ENCODE data around the gene DEFB114. TPM values are rescaled to one million over a fixed set of nuclear protein-coding genes. Genes with fewer than 3 reads are reported as not detected.

The DEFB114 gene
- total RNA-seq, 1 donor from 2014 or later, result not detected

DNA sequence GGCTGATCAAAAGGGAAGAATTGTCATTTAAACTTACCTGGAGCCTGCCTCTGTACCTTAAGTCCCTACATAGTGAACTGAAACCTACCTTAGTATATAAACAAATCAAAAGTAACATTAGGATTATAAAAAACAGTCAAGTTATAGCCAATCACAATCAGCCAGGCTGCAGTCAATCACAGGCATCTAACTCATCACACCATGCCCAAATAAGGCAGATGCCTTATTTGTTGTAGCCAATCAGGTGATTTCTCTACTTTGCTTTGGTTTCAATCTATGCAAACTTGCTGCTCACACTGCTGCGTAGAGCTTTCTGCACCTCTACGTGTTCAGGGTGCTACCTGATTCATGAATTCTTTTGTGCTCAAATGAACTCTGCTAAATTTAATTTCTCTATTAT, 23.8 kb upstream of the DEFB114 start:
- DNase-seq (ENCODE audit: low spot score), result no peak
- Mint-ChIP-seq H3K4me3 (ENCODE audit: unreplicated experiment) (no peak overlapping the region), H3K9me3 (ENCODE audit: low read depth) (no peaks in the 10 kb centered on the region), H3K4me1 (ENCODE audit: low read depth) (no peaks in the 10 kb centered on the region), H3K36me3 (ENCODE audit: low read depth) (no peaks in the 10 kb centered on the region), H3K27ac (ENCODE audit: unreplicated experiment) (no peak overlapping the region), H3K27me3 (ENCODE audit: low read depth) (peaks cover 8% of the 10 kb centered on the region)
- TF ChIP-seq, protein P1, sequence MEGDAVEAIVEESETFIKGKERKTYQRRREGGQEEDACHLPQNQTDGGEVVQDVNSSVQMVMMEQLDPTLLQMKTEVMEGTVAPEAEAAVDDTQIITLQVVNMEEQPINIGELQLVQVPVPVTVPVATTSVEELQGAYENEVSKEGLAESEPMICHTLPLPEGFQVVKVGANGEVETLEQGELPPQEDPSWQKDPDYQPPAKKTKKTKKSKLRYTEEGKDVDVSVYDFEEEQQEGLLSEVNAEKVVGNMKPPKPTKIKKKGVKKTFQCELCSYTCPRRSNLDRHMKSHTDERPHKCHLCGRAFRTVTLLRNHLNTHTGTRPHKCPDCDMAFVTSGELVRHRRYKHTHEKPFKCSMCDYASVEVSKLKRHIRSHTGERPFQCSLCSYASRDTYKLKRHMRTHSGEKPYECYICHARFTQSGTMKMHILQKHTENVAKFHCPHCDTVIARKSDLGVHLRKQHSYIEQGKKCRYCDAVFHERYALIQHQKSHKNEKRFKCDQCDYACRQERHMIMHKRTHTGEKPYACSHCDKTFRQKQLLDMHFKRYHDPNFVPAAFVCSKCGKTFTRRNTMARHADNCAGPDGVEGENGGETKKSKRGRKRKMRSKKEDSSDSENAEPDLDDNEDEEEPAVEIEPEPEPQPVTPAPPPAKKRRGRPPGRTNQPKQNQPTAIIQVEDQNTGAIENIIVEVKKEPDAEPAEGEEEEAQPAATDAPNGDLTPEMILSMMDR (IDR thresholded peaks at IDR 0.05), result no peak

DNA sequence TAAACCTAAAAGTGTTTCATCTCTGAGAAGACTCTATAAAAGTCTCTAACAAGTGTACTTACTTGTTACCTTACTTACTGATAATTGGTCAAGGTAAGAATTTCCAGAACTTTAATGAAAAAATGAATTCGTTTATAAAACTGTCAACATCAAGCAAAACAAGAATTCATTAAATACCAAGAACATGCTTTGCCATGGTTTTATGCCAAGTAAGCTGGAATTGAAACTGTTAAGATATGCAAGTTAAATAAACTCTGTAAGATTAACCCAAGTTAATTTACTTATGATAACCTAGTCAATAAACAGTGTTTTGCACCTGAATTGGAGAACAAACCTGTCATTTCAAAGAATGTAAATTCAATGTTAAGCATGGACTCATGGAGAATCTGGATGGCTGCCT, 22.6 kb upstream of the DEFB114 start:
- TF ChIP-seq, protein P1 (IDR thresholded peaks at IDR 0.05), result no peak
- Mint-ChIP-seq H3K36me3 (ENCODE audit: low read depth) (no peaks in the 10 kb centered on the region), H3K4me1 (ENCODE audit: low read depth) (no peaks in the 10 kb centered on the region), H3K4me3 (ENCODE audit: unreplicated experiment) (no peak overlapping the region), H3K9me3 (ENCODE audit: low read depth) (peaks cover 5% of the 10 kb centered on the region), H3K27me3 (ENCODE audit: low read depth) (peaks cover 6% of the 10 kb centered on the region), H3K27ac (ENCODE audit: unreplicated experiment) (no peak overlapping the region)
- no peak for DNase-seq (ENCODE audit: low spot score)

DNA sequence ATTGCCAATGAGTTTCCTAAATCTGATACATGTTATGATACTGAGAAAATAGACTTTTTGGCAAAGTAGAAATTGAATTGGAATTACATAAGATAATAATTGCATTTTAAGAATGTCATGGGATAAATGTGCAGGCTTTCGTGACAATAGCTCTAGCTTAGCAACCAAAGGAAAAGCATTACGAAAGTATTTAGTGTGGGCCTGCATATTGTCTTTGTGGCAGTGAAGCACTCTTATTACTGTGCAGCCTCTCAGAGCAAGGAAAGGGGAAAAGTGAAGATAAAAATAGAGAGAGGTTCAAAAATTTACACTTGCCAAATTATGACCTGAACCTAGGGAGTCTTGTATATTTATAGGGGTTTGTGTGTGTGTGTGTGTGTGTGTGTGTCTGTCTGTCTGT, 18.1 kb upstream of the DEFB114 start:
- TF ChIP-seq, protein P1 (IDR thresholded peaks at IDR 0.05), result no peak
- no peaks in the 10 kb centered on the region for H3K4me1 Mint-ChIP-seq (ENCODE audit: low read depth)
- no peaks in the 10 kb centered on the region for H3K36me3 Mint-ChIP-seq (ENCODE audit: low read depth)

DNA sequence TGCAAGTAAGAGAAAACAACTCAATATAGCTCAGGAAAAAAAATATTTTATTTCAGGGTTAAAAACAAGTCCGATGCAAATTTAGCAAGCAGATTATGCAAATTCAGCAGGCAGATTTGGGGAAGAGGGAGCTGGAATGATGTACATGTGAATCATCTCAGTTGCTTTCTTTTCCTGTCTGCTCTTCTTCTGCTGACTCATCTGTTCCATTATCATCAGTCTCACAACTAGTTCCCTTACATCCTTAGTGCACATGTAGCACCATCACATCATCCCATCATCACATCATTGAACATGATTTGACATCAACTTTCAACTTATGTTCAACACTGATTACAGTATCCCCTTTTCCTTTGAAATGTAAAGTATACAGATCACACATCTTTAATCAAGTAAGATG, 16.9 kb upstream of the DEFB114 start:
- H3K4me3 Mint-ChIP-seq (ENCODE audit: unreplicated experiment), result no peak overlapping the region
- no peak overlapping the region for H3K27ac Mint-ChIP-seq (ENCODE audit: unreplicated experiment)
- no peak for DNase-seq (ENCODE audit: low spot score)
- no peaks in the 10 kb centered on the region for H3K36me3 Mint-ChIP-seq (ENCODE audit: low read depth)
- peaks cover 5% of the 10 kb centered on the region for H3K9me3 Mint-ChIP-seq (ENCODE audit: low read depth)
- TF ChIP-seq, protein P1 (IDR thresholded peaks at IDR 0.05), result no peak
- H3K27me3 Mint-ChIP-seq (ENCODE audit: low read depth), result peaks cover 12% of the 10 kb centered on the region
- H3K4me1 Mint-ChIP-seq (ENCODE audit: low read depth), result no peaks in the 10 kb centered on the region

More for the DNA sequence above, 18.1 kb upstream of the DEFB114 start:
- Mint-ChIP-seq H3K27me3 (ENCODE audit: low read depth) (peaks cover 11% of the 10 kb centered on the region), H3K9me3 (ENCODE audit: low read depth) (peaks cover 5% of the 10 kb centered on the region), H3K27ac (ENCODE audit: unreplicated experiment) (no peak overlapping the region), H3K4me3 (ENCODE audit: unreplicated experiment) (no peak overlapping the region)
- DNase-seq (ENCODE audit: low spot score), result no peak

DNA sequence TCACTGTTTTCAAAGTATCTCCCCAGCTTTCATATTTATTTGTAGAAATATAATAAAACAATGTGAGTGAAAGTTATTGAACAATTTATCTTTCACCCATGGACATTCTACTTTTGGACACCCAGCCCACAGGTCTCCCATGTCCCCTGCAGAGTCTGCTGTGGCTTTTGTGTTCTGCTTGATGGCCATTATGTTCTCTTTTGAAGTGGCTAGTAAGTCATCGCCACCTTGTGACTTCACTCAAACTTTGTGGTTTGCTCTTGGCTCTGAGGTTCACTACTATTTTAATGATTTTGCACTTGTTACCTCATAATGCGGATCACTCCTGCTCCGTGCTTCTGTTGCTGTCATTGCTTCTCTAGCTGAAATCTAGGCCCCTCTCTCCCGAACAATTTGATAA, 15.6 kb upstream of the DEFB114 start:
- H3K9me3 Mint-ChIP-seq (ENCODE audit: low read depth), result peaks cover 5% of the 10 kb centered on the region
- H3K36me3 Mint-ChIP-seq (ENCODE audit: low read depth), result no peaks in the 10 kb centered on the region
- H3K4me3 Mint-ChIP-seq (ENCODE audit: unreplicated experiment), result no peak overlapping the region
- H3K27ac Mint-ChIP-seq (ENCODE audit: unreplicated experiment), result no peak overlapping the region
- DNase-seq (ENCODE audit: low spot score), result no peak
- no peaks in the 10 kb centered on the region for H3K4me1 Mint-ChIP-seq (ENCODE audit: low read depth)
- TF ChIP-seq, protein P1 (IDR thresholded peaks at IDR 0.05), result no peak
- H3K27me3 Mint-ChIP-seq (ENCODE audit: low read depth), result peaks cover 9% of the 10 kb centered on the region

Measured in chondrocyte (in vitro differentiated cells).